KMS-11 (cell line): ENCODE results near the gene LY6G6D.

Experiments
- H2AFZ ChIP-seq: fragments of 200-600 bp; sonication (generic); 2 replicates; pipeline ENCODE4 v1.6.1; 2016; ENCODE audit warnings: antibody characterized with exemption, mixed run types, low read depth
- H3K27ac ChIP-seq: fragments of 200-600 bp; sonication (generic); 2 replicates; pipeline ENCODE4 v1.6.1; 2016; ENCODE audit warnings: mild to moderate bottlenecking, mixed run types
- H3K27me3 ChIP-seq: fragments of 200-600 bp; sonication (generic); 2 replicates; pipeline ENCODE4 v1.6.1; 2017; ENCODE audit warnings: mild to moderate bottlenecking, low read depth, mixed run types, moderate library complexity; ENCODE audit not compliant: insufficient read depth
- H3K36me3 ChIP-seq: fragments of 200-600 bp; sonication (generic); 2 replicates; pipeline ENCODE4 v1.6.1; 2017; ENCODE audit warnings: mild to moderate bottlenecking, mixed run types; ENCODE audit not compliant: insufficient read depth
- H3K4me1 ChIP-seq: fragments of 200-600 bp; sonication (generic); 2 replicates; pipeline ENCODE4 v1.6.1; 2016; ENCODE audit warnings: mild to moderate bottlenecking, low read depth, mixed run types; ENCODE audit not compliant: poor library complexity, severe bottlenecking
- H3K4me2 ChIP-seq: fragments of 200-600 bp; sonication (generic); 2 replicates; pipeline ENCODE4 v1.7.0; 2016; ENCODE audit warnings: mild to moderate bottlenecking, mixed run types
- H3K4me3 ChIP-seq: fragments of 200-600 bp; sonication (generic); IDR thresholded peaks from 2 replicates; pipeline ENCODE4 v1.6.1; 2017; ENCODE audit warnings: low read depth, low read length, mixed read lengths; ENCODE audit not compliant: insufficient read depth
- H3K79me2 ChIP-seq: fragments of 200-600 bp; sonication (generic); 2 replicates; pipeline ENCODE4 v1.6.1; 2016; ENCODE audit warnings: low read depth, mixed run types; ENCODE audit not compliant: insufficient read depth
- H3K9ac ChIP-seq: fragments of 200-600 bp; sonication (generic); 2 replicates; pipeline ENCODE4 v1.6.1; 2016; ENCODE audit warnings: mild to moderate bottlenecking, mixed run types
- H4K20me1 ChIP-seq: fragments of 200-600 bp; sonication (generic); 2 replicates; pipeline ENCODE4 v1.6.1; 2016; ENCODE audit warnings: mild to moderate bottlenecking, mixed run types; ENCODE audit not compliant: insufficient read depth
- CTCF ChIP-seq: fragments of 200-600 bp; sonication (generic); conservative IDR thresholded peaks from 2 replicates; pipeline ENCODE4 v1.6.1; 2017; ENCODE audit warnings: low read depth, mild to moderate bottlenecking, antibody characterized with exemption, low read length, moderate library complexity, mixed read lengths

LY6G6D gene

GRCh38 chr6:31734821-31735406, 19.8 kb downstream of the LY6G6D start:
- Histone ChIP-seq H3K36me3 (peaks cover 7% of the 10 kb centered on the region; the same call in 1 of the 2 replicates), H3K4me3 (no peak overlapping the region), H3K4me2 (peak overlapping the region; percentile 100), H3K27ac (peak overlapping the region; percentile 100), H3K9ac (peak overlapping the region; percentile 81; the same call in 1 of the 2 replicates), H3K27me3 (no peaks in the 10 kb centered on the region), H2AFZ (no peak overlapping the region), H3K79me2 (peaks cover 39% of the 10 kb centered on the region), H4K20me1 (no peaks in the 10 kb centered on the region), H3K4me1 (peaks cover 43% of the 10 kb centered on the region)
- TF ChIP-seq CTCF, result no peak

GRCh38 chr6:31736021-31736767, 21.0 kb downstream of the LY6G6D start, which contains the start of gene CLIC1:
TSS of gene CLIC1 (minus strand) at chr6:31736530. CDS start at chr6:31736300, 230 bp downstream.
- H3K79me2 ChIP-seq, result peaks cover 45% of the 10 kb centered on the region
- H3K9ac ChIP-seq, result peak within 1 kb of the TSS; percentile 81
- H3K4me3 ChIP-seq, result no peak within 1 kb of the TSS
- no peaks in the 10 kb centered on the region for H3K27me3 ChIP-seq
- peak within 1 kb of the TSS; percentile 100 for H3K27ac ChIP-seq
- TF ChIP-seq CTCF, result no peak
- H4K20me1 ChIP-seq, result no peaks in the 10 kb centered on the region
- H3K4me2 ChIP-seq, result peak within 1 kb of the TSS; percentile 100
- no peaks in the 10 kb centered on the region for H3K36me3 ChIP-seq
- H2AFZ ChIP-seq, result peak within 1 kb of the TSS; percentile 12; the same call in 1 of the 2 replicates
- H3K4me1 ChIP-seq, result peaks cover 48% of the 10 kb centered on the region

GRCh38 chr6:31736768-31737314, 21.7 kb downstream of the LY6G6D start:
- Histone ChIP-seq H2AFZ (peak overlapping the region; percentile 12; the same call in 1 of the 2 replicates), H3K4me1 (peaks cover 54% of the 10 kb centered on the region), H3K27me3 (no peaks in the 10 kb centered on the region), H3K79me2 (peaks cover 51% of the 10 kb centered on the region), H4K20me1 (no peaks in the 10 kb centered on the region), H3K4me2 (peak overlapping the region; percentile 100), H3K4me3 (no peak overlapping the region), H3K9ac (peak overlapping the region; percentile 81), H3K36me3 (no peaks in the 10 kb centered on the region), H3K27ac (peak overlapping the region; percentile 100)
- TF ChIP-seq CTCF, result no peak

- H3K9ac ChIP-seq, result peak overlapping the region; percentile 81
- peaks cover 56% of the 10 kb centered on the region for H3K4me1 ChIP-seq
- H4K20me1 ChIP-seq, result no peaks in the 10 kb centered on the region
- no peak for TF ChIP-seq CTCF
- H3K27ac ChIP-seq, result peak overlapping the region; percentile 100
- H3K27me3 ChIP-seq, result no peaks in the 10 kb centered on the region
- H3K36me3 ChIP-seq, result no peaks in the 10 kb centered on the region
- no peak overlapping the region for H3K4me3 ChIP-seq
- H2AFZ ChIP-seq, result no peak overlapping the region
- peaks cover 51% of the 10 kb centered on the region for H3K79me2 ChIP-seq
- H3K4me2 ChIP-seq, result peak overlapping the region; percentile 100
These were observed 22.3 kb downstream of the LY6G6D start for GRCh38 chr6:31737315-31737990.
